ENCODE measurements around the gene MGAT5B. TPM values are rescaled to one million over a fixed set of nuclear protein-coding genes. Genes with fewer than 3 reads are reported as not detected.
A peak's percentile ranks its signal among the peaks of the same experiment; 100 is the strongest.

MGAT5B gene
- total and polyA plus RNA-seq, 10 of the 15 experiments (the other 5 are each of a cell fraction or from before 2014, with no cell fraction given), result 0.13 TPM; not detected in 9

DNA sequence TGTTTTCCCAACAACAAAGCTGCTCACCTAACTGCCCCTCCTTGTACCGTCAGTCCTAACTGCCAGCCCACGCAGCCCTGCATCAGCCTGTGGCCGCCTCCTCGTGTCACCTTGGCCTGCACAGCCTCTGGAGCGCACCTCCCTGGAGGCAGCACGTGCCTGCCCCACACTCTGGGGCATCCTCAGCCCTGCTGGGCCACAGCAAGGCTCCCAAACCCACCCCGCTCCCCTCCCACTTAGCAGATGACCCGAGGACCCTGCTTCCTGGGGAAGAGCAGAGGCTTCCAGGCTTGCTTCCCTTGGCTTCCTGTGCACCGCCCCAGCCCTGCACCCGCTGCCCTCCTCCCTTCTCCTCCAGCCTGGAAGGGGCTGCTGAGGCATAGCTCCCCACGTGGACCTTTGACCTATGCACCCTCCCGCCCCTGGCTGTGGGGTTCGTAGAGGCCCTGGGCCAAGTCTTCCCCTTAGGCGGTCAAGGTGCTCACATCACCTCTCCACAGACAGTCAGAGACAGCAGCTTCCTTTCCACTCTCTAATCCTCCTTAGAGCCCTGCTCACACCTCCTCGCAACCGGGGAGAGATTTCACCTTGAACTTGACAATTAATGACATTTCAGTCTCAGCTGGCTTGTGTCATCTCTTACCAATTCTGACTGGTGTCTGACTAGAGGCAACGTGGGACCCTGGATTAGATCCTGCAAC lies 115.0 kb downstream of the MGAT5B start:
- 17% methylated on average over 17 of the region's 17 CpGs for WGBS (ENCODE audit: insufficient coverage, insufficient replicate concordance, low lambda C conversion rate, missing lambda C conversion rate)
- Histone ChIP-seq H3K9ac (ENCODE audit: control insufficient read depth, insufficient read depth, low read length) (no peak overlapping the region), H3K36me3 (ENCODE audit: control insufficient read depth in 2 of 2, insufficient read depth in 2 of 2, low read length in 1 of 2) (no peaks in the 10 kb centered on the region), H3K79me2 (ENCODE audit: control insufficient read depth, insufficient read depth, low read length) (no peaks in the 10 kb centered on the region), H3K27me3 (replicated peaks in 1 of 2; ENCODE audit: control insufficient read depth in 2 of 2, insufficient read depth in 2 of 2, low read length in 1 of 2) (no peaks in the 10 kb centered on the region; a peak in 2 of 4 replicates), H3K4me2 (ENCODE audit: control insufficient read depth, insufficient read depth) (no peak overlapping the region), H4K20me1 (ENCODE audit: control insufficient read depth, insufficient read depth) (no peaks in the 10 kb centered on the region), H2AFZ (ENCODE audit: control insufficient read depth, low read depth, low read length) (no peak overlapping the region), H3K9me3 (replicated peaks; ENCODE audit: control insufficient read depth, insufficient read depth, low read length) (peaks cover 2% of the 10 kb centered on the region; the same call in 1 of the 3 replicates), H3K4me1 (ENCODE audit: control insufficient read depth, insufficient read depth, low read length) (no peaks in the 10 kb centered on the region), H3K4me3 (no peak overlapping the region), H3K27ac (ENCODE audit: control insufficient read depth, insufficient read depth) (no peak overlapping the region)
- CTCF ChIA-PET, result interaction anchor here (1.7 kb wide), 1 partner anchor 104 kb away, joined by 4 read pairs; no protein-coding TSS in a partner anchor
- POLR2A ChIA-PET, result no interaction called here
- intact Hi-C loops (cut with micrococcal nuclease; ENCODE audit: unreplicated experiment) (no loop called here), in situ Hi-C loops (cut with MboI) (no loop called here)
- TF ChIP-seq JUNB (IDR thresholded peaks at IDR 0.05), result no peak
- TF ChIP-seq RBBP5 (conservative IDR thresholded peaks at IDR 0.05), result no peak
- TF ChIP-seq BHLHE40 (IDR thresholded peaks at IDR 0.05; ENCODE audit: borderline replicate concordance in 1 of 2, low read depth in 2 of 2, low read length in 1 of 2), result peak; percentile 44 to 84; a peak in 2 of 4 replicates
- TF ChIP-seq IKZF1 (conservative IDR thresholded peaks at IDR 0.05), result 0 out of 2 replicates have a peak, but pooled peaks have one; percentile 14
- peak; percentile 19; the same call in 1 of the 2 replicates for TF ChIP-seq NR2C1 (IDR thresholded peaks at IDR 0.05)
- peak; percentile 21 for TF ChIP-seq MEF2B (IDR thresholded peaks at IDR 0.05; ENCODE audit: partially characterized antibody, poor library complexity, severe bottlenecking)
- no peak for TF ChIP-seq SMARCA5 (IDR thresholded peaks at IDR 0.05)
- TF ChIP-seq NR2F1 (conservative IDR thresholded peaks at IDR 0.05), result 0 out of 2 replicates have a peak, but pooled peaks have one; percentile 24
- ATAC-seq (peak; percentile 37), FAIRE-seq (no peak), DNase-seq (ENCODE audit: low read depth, low spot score) (no peak)
- SMC1A ChIA-PET (ENCODE audit: uncharacterized antibody, unreplicated experiment), result interaction anchor here (1.1 to 1.5 kb wide), 3 partner anchors 9 to 15 kb away, joined by 3 to 4 read pairs (median 3); no protein-coding TSS in a partner anchor
- no TSS peak for BruUV-seq (replicated peaks)
- RAD21 ChIA-PET (ENCODE audit: unreplicated experiment), result interaction anchor here (0.7 to 1.1 kb wide), 2 partner anchors 73 to 204 kb away, joined by 3 to 4 read pairs; no protein-coding TSS in a partner anchor
